Nephron progenitor cell (in vitro differentiated cells): Measurements from ENCODE around the gene UBXN11.
"Not testable (repeated sequence)": the region's sequence is repeated elsewhere in the genome, so short reads cannot be mapped to it uniquely, and the experiment has no call there.

Source experiments
- DNase-seq: peaks from one replicate; pipeline ENCODE4 v3.0.0; 2021
- H3K27ac Mint-ChIP-seq: 2 replicates; pipeline ENCODE4 v1.8.0; 2021; ENCODE audit warnings: mild to moderate bottlenecking, moderate library complexity, mixed read lengths
- H3K27me3 Mint-ChIP-seq: 2 replicates; pipeline ENCODE4 v1.8.0; 2021; ENCODE audit warnings: mild to moderate bottlenecking, low read depth, mixed read lengths; ENCODE audit not compliant: poor library complexity
- H3K36me3 Mint-ChIP-seq: 2 replicates; pipeline ENCODE4 v1.8.0; 2021; ENCODE audit warnings: low read depth, mixed read lengths
- H3K4me1 Mint-ChIP-seq: 2 replicates; pipeline ENCODE4 v1.8.0; 2021; ENCODE audit warnings: mixed read lengths
- H3K4me3 Mint-ChIP-seq: 2 replicates; pipeline ENCODE4 v1.8.0; 2021; ENCODE audit warnings: mild to moderate bottlenecking, moderate library complexity, mixed read lengths
- H3K9me3 Mint-ChIP-seq: 2 replicates; pipeline ENCODE4 v1.8.0; 2021; ENCODE audit warnings: mild to moderate bottlenecking, moderate library complexity, mixed read lengths
- TF ChIP-seq, protein P1 (sequence below): fragments of 200-600 bp; sonication (generic); IDR thresholded peaks from 2 replicates; pipeline ENCODE4 v1.5.0; 2021; ENCODE audit warnings: antibody characterized with exemption

The UBXN11 gene

DNA sequence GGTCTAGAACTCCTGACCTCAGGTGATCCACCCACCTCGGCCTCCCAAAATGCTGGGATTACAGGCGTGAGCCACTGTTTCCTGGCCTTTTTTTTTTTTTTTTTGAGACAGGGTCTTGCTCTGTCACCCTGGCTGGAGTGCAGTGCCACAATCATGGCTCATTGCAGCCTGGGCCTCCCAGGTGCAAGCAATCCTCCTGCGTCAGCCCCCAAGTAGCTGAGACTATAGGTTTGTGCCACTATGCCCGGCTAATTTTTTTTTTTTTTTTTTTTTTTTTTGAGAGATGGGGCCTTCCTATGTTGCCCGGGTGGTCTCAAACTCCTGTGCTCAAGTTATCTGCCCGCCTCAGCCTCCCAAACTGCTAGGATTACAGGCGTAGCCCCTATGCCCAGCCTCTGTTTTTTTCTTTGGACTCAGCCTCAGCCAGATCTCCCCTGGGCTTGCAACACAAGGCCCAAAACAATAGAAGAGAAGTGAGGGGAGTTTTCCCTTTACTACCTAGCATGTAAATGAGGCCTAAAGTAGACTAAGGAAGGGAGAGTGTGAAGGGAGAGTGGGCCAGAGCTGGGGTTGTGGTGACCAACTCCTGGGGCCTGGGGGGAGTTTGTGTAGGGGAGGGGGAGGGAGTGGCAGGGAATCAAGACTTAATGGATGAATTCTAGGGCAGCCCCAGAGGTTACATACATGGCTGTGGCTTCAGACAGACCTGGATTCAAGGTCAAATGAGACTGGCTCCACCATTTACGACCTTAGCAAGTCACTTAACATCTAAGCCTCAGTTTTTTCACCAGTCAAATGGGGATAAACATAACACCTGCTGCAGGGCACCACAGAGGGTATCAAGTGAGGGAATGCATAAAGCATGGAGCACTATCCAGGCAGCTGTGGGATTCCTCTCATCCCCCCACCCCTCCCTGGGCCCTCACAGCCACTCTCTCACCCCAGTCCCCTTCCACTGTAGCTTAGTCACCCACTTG, 9.7 kb upstream of the UBXN11 start:
- Mint-ChIP-seq H3K36me3 (no peaks in the 10 kb centered on the region), H3K4me1 (peaks cover 70% of the 10 kb centered on the region), H3K9me3 (no peaks in the 10 kb centered on the region), H3K4me3 (peak overlapping the region; percentile 13), H3K27ac (peak overlapping the region; percentile 81), H3K27me3 (peaks cover 10% of the 10 kb centered on the region)
- TF ChIP-seq, protein P1, sequence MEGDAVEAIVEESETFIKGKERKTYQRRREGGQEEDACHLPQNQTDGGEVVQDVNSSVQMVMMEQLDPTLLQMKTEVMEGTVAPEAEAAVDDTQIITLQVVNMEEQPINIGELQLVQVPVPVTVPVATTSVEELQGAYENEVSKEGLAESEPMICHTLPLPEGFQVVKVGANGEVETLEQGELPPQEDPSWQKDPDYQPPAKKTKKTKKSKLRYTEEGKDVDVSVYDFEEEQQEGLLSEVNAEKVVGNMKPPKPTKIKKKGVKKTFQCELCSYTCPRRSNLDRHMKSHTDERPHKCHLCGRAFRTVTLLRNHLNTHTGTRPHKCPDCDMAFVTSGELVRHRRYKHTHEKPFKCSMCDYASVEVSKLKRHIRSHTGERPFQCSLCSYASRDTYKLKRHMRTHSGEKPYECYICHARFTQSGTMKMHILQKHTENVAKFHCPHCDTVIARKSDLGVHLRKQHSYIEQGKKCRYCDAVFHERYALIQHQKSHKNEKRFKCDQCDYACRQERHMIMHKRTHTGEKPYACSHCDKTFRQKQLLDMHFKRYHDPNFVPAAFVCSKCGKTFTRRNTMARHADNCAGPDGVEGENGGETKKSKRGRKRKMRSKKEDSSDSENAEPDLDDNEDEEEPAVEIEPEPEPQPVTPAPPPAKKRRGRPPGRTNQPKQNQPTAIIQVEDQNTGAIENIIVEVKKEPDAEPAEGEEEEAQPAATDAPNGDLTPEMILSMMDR = no peak
- no peak for DNase-seq

DNA sequence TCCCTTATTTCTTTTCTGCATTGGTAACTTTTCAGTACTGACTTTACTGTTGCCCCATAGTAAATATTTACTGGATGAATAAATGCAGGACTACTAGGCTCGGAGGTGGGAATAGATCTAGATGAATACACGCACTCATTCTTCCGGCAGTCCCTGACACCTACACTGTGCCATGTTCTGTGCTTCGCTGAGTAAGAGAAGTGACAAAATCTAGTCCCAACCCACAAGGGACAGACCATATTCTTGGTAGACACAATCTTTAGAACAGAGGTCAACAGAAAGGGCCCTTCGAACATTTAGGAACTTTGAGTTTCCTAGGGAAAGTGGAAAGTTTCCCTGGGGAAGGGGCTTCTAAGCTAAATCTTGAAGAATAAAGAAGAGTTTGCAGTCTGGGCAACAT, 8.1 kb upstream of the UBXN11 start:
- H3K27me3 Mint-ChIP-seq = peaks cover 10% of the 10 kb centered on the region
- H3K4me3 Mint-ChIP-seq = no peak overlapping the region
- H3K27ac Mint-ChIP-seq = no peak overlapping the region
- H3K36me3 Mint-ChIP-seq = no peaks in the 10 kb centered on the region
- H3K9me3 Mint-ChIP-seq = no peaks in the 10 kb centered on the region
- TF ChIP-seq, protein P1 = no peak
- DNase-seq = no peak
- peaks cover 60% of the 10 kb centered on the region for H3K4me1 Mint-ChIP-seq

DNA sequence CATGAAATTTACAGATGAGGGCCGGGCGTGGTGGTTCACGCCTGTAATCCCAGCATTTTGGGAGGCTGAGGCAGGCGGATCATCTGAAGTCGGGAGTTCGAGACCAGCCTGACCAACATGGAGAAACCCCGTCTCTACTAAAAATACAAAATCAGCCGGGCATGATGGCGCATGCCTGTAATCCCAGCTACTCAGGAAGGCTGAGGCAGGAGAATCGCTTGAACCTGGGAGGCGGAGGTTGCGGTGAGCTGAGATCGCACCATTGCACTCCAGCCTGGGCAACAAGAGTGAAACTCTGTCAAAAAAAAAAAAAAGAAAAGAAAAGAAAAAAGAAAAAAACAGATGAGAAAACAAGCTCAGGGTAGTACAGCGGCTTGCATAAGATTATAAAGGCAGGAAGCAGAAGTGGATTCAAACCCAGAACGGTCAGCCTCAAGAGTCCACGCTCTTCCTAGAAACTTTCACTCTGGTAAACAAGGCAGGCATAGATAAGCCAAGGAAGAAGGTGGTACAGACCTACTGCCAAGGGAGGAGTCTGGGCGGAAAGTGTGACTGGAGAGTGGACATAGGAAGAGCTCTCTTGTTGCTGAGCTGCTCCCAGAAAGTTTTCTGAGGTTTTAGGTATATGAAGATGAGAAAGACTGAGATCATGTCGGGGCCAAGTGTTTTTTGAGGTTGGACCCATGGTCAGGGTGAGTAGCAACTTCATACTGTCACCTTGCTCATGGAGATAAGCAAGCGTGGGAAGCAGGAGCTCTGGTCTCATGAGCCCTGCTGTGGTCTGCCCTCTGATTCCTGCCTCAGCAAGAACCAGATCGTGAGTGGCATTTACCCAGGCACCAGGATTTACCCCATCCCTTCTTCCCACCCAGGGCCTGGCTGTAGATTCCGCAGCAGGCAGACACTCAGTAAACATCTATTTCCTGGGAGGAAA, 1.8 kb upstream of the UBXN11 start:
- not testable (repeated sequence) for H3K4me3 Mint-ChIP-seq, H3K9me3 Mint-ChIP-seq, H3K27me3 Mint-ChIP-seq, DNase-seq, H3K27ac Mint-ChIP-seq, H3K36me3 Mint-ChIP-seq
- H3K4me1 Mint-ChIP-seq = peaks cover 20% of the 10 kb centered on the region

DNA sequence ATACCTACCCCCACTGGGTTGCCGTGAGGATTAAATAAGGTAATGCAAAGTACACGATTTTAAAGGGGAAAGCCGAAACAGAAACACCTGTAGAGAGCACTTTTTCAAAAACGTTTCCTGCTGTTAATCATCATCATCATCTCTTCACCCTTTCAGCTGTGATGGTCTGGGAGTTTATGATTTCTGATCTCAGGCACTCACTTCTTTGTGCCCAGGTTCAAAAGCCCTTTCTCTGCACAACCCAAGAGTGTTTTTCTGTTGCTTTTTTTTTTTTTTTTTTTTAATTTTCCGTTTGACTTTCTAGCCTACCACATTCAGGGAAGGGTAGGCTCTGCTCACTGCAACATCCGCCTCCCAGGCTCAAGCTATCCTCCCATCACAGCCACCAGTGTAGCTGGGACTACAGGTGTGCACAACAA, 936 bp upstream of the UBXN11 start:
- Mint-ChIP-seq H3K27ac (no peak overlapping the region), H3K4me1 (peaks cover 23% of the 10 kb centered on the region), H3K27me3 (peaks cover 4% of the 10 kb centered on the region), H3K4me3 (peak overlapping the region; percentile 64), H3K36me3 (no peaks in the 10 kb centered on the region), H3K9me3 (no peaks in the 10 kb centered on the region)
- TF ChIP-seq, protein P1 = no peak
- DNase-seq = no peak

DNA sequence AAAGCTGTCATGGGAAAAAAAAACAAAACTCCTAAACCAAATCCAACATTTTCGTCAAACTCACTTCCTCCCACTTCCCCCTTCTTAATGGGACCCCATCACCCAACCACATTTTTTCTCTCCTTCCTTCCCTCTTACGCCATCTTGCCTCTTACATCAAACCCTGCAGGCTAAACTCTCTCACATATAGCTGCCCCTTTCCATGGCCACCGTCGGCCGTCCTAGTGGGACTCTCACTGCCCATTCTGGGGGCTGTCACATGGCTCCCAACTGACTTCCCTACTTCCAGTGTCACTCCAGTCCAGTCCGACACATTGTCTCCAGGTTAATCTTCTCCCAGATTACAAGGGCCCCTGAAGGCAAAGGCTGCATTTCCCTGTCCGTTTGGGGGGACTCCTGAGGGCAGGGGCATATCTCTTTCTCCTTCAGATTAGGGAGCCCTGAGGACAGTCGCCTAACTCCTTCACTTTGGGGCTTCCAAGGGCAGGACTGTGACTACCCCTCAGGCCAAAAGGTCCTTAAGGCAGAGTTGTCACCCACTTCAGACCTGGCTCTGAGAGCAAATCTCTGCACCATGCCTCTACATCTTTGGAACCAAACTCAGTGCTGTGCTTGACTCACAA, 658 bp downstream of the UBXN11 start:
- Mint-ChIP-seq H3K27me3 (peaks cover 4% of the 10 kb centered on the region), H3K36me3 (no peaks in the 10 kb centered on the region), H3K4me3 (peak overlapping the region; percentile 100), H3K27ac (peak overlapping the region; percentile 91), H3K4me1 (peaks cover 18% of the 10 kb centered on the region), H3K9me3 (no peaks in the 10 kb centered on the region)
- TF ChIP-seq, protein P1 = no peak
- DNase-seq = no peak
